IPS-NIHi7 (cell line): Measurements from ENCODE around the gene CTSV.
"Not testable (repeated sequence)": the region's sequence is repeated elsewhere in the genome, so short reads cannot be mapped to it uniquely, and the experiment has no call there.

Source experiments
- DNase-seq: peaks from one replicate; pipeline ENCODE4 v3.0.0; 2012; ENCODE audit warnings: mixed read lengths; ENCODE audit errors: extremely low spot score

CTSV gene

GRCh38 chr9:97038611-97039513, at the start of gene CTSV:
CTSV (minus strand) TSS chr9:97039142; CDS start chr9:97038043, 1,099 bp downstream.
- peak; percentile 96 for DNase-seq

DNA sequence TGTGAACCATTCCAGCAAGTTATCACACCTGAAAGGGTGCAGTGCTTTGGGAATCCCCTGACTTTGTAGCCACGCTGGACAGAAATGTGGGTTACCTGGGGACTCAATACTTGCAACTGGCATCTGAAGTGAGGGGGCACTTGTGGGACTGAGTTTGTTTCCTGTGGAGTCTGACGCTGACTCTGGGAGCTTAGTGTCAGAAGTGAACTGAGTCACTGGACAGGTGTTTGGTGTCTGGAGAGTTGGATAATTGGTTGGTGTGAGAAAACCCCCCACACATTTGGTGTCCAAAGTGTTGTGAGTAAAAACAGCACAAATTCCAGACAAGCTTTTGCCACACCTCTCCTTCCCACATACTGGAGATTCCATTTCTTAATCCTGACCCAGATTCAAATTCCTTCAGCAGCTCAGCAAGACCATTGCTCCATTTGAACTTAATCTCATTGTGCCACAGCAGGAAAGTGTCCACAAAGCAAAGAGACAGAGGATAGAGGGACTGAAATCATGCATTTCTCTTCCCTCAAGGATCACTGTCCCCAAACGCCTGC, 48.8 kb upstream of the CTSV start:
- DNase-seq, result not testable (repeated sequence)

GRCh38 chr9:97084562-97084991, 45.6 kb upstream of the CTSV start:
- DNase-seq, result not testable (repeated sequence)

DNA sequence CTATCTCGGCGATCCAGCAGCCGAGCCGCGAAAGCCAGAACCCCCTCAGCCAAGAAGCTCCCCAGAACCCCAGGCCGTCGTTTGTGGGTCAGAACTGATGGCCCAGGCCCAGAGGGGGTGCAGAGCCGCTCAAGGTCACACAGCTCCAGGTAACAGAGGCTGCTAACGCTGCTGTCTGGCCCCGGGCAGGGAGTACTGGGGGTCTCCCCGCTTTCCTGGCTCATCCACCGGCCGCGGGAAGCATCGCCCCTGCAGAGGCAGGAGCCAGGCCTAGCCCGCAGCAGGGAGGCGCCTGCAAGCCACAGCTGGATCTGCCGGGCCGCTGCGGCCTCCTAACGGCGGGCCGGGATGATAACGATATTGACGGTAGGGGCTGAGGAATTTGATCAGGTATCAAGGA, 39.4 kb upstream of the CTSV start:
- DNase-seq, result no peak

GRCh38 chr9:97077452-97078295, 38.7 kb upstream of the CTSV start:
- no peak for DNase-seq

DNA sequence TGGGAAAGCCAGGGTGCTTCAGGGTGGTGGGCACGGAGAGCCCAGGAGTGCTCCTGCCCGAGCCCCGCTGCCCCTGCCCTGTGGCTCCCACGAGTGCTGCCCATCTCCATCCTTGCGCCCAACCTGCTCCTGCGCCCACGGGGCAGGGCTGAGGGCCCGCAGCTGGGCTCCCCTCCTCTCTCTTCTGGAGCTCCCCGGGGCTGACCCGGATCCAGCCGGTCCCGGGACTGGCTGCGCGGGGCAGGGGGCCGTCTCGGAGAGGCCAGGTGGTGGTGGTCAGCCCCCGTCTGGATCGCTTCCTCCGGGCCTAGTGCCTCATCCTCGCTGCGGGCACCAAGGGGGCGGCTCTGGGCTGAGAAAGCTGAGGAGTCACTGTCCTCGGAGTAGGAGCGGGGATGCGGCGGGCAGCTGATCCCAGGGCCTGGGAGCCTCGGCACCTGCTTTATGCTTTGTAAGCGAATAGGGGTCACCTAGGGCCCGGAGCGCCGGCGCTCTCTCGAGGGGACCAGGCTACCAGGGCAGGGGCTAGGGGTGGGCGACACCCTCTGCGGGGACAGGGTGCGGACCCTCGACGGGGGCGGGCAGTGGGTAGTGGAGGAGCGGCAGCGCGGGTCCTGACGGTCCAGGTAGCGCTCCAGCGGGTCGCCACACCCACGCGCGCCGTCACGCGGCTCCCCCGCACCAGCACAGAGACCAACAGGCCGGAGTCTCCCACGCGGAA, 37.9 kb upstream of the CTSV start:
- not testable (repeated sequence) for DNase-seq

DNA sequence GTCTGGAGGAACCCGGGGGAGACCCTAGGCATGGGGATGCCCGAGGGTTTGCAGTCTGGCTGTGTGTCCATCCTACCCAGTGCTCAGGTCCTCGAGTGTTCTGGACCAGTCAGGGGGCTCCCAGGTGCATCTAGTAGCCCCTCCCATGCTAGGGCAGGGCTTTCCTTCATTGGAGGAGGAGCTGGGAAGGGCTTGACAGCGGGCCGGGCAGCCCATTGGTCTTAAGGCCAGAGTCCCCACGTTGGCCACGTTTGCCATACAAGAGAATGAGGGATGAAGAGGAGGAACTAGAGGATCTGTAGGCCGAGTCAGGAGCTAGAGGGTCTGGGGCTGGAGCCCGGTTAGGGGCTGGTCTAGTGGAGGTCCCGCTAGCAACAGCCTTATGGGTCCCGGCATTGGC, 37.3 kb upstream of the CTSV start:
- peak; percentile 39 for DNase-seq

DNA sequence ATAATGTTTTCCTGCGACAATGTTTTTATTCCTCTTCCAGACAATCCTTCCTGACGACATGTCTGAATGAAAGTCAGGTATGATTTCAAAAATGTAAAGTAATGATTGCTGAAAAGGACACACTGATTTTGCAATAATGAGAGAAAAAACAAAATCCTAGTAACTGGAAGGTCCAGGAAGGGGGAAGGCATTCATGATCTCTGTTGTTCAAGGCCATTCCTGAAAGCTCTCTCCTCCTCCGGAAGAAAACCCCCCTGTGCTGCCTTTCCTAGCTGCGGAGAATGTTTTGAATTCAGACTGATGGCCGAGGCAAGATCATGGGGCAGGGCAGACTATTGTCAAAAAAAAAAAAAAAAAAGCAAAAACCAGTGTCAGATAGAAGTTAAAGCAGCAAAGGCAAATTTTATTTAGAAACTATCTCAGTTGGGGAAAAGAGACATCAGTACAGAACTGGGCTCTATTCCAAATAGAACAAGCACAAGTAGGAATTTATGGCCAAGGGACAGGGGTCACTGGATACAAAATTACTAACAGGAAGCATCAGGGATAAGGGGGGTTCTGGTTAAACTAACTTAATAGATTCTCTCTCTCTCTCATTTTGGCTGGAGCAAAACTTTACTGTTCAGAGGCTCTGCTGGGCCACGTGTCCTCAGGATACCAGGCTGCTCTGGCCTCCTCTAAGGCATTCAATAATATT, 36.5 kb upstream of the CTSV start:
- DNase-seq, result no peak

GRCh38 chr9:97073506-97073905, 34.6 kb upstream of the CTSV start:
- no peak for DNase-seq

- no peak for DNase-seq
These were observed 33.4 kb upstream of the CTSV start for GRCh38 chr9:97072285-97072776.

- DNase-seq, result not testable (repeated sequence)
These were observed 31.4 kb upstream of the CTSV start for GRCh38 chr9:97070325-97070724.

GRCh38 chr9:97067490-97067889, 28.5 kb upstream of the CTSV start:
- no peak for DNase-seq

GRCh38 chr9:97064176-97064575, 25.2 kb upstream of the CTSV start:
- DNase-seq, result no peak

DNA sequence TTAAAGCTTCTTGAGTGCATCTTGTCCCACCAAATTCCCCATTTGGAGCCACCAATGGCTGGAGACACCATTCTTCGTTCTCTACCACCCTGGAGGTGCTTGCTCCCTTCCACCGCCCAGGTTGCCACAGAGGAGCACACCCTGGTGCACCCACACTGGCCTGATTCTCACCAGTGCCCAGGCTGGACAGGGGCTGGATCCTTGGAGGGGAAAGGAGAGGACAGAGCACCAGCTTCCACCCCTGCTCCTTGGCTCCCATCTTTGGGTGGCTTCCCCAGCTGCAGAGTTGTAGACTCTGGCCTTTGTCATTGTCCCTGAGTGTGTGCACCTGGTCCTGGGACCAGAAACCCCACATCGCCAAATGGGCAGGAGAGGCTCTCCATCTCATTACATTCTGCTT, 21.9 kb upstream of the CTSV start:
- no peak for DNase-seq

- no peak for DNase-seq
These were observed 20.7 kb upstream of the CTSV start for GRCh38 chr9:97059626-97060025.

GRCh38 chr9:97057651-97058050, 18.7 kb upstream of the CTSV start:
- no peak for DNase-seq

DNA sequence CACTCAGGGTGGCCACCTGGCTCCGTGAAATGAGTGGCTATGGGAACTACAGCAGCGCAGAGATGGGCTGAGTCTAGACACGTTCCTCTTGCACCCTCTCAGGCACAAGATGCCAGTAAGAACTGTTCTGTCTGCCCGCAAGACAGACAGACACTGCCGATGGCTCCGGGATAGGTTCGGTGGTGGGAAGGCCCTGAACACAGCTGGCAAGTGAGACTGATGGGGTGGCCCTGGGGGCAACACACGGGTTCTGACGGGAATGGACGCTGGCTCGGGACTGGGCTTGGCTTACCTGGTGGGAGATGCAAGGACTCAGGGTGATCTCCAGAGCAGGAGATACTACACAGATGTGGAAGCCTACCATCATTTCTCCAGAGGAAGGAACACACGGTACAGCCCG, 16.9 kb upstream of the CTSV start:
- DNase-seq, result not testable (repeated sequence)

GRCh38 chr9:97053717-97054116, 14.8 kb upstream of the CTSV start:
- DNase-seq, result no peak

GRCh38 chr9:97052735-97053134, 13.8 kb upstream of the CTSV start:
- no peak for DNase-seq

DNA sequence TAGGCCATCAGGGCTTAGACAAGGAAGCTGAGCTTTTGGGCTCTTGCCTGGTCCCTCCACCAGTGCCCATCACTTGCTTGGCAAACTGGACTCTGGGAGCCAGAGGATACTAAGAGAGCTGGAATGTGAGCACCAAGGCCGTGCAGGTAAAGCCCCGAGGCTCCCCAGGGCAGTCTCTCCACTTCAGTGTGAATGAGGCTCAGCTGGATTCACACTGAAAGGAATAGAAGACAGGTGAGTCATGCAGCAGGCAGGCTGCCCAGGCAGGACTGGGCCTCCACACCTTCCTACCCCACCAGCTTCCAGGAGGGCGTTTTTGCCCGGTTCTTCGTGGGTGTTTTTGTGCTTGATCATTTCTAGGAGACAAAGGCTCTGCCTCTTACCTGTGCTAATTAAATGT, 7.3 kb upstream of the CTSV start:
- peak; percentile 81 for DNase-seq

GRCh38 chr9:97045300-97045699, 6.4 kb upstream of the CTSV start:
- DNase-seq, result no peak
